ENCODE data around the gene FKBP2.
A peak's percentile ranks its signal among the peaks of the same experiment; 100 is the strongest.

Gene FKBP2

DNA sequence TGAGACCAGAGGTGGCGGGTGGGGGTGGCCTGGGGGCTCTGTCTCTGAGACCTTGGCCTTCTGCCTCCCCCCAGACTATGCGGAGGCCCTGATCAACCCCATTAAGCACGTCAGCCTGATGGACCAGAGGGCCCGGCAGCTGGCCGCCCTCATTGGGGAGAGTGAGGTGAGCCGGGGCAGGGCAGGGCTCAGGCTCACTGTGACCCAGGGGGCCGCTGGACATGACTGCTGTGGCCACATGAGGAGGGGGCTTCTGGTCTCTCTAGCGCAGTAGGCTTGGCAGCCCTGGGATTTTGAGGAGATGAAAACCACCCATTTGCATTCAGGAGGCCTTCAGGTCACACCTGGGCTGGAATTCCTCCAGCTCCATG is 23.0 kb downstream of the FKBP2 start:
- DNase-seq (ENCODE audit: low read depth in 2 of 2) = no peak

DNA sequence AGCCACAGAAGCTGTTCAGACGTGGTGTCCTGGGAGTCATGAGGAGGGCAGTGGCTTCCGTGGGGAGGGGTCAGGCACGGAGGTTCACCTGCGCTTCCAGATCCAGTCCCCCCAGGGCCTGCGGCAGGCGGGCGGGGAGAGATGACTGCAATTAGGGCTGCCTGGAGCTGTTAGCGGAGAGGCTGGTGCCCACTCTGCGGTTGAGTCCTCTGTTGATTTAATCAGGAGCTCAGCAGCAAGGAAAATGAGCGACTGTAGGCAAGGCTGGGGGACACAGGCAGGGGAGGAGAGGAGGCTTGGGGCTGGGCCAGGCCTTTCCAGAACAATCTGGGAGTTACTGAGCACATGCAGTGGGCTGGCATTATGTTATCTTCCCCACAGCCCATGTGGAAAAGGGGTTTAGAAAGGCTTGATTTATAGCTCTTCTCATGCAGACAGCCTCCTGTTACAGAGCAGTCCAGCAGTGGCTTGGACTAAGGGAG is 23.5 kb downstream of the FKBP2 start:
- no peak for DNase-seq (ENCODE audit: low read depth in 2 of 2)

GRCh38 chr11:64265176-64266160 is 24.6 kb downstream of the FKBP2 start:
- DNase-seq (ENCODE audit: low read depth in 2 of 2) = no peak

DNA sequence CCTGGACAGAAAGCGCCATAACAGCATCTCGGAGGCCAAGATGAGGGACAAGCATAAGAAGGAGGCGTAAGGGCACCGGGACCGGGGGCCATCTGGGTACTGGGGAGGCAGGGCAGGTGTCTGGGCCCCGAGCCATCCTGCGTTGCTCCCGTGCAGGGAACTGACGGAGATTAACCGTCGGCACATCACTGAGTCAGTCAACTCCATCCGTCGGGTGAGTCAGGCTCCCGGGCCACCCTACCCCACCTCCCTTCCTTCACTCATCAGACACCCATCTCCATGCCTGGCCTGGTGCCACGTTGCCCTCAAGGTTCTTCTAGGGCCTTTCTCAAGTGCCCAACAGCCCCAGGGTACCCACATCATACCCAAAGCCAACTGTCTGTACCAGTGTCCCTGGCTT is 25.4 kb downstream of the FKBP2 start:
- no peak for DNase-seq (ENCODE audit: low read depth in 2 of 2)

GRCh38 chr11:64267207-64267945 is 26.5 kb downstream of the FKBP2 start:
- no peak for DNase-seq (ENCODE audit: low read depth in 2 of 2)

- no peak for DNase-seq (ENCODE audit: low read depth in 2 of 2)
Observed at GRCh38 chr11:64268025-64268892, 27.4 kb downstream of the FKBP2 start.

GRCh38 chr11:64268893-64269539 is 28.1 kb downstream of the FKBP2 start:
- peak in 1 of 2 donors; percentile 44 for DNase-seq (ENCODE audit: low read depth in 2 of 2)

DNA sequence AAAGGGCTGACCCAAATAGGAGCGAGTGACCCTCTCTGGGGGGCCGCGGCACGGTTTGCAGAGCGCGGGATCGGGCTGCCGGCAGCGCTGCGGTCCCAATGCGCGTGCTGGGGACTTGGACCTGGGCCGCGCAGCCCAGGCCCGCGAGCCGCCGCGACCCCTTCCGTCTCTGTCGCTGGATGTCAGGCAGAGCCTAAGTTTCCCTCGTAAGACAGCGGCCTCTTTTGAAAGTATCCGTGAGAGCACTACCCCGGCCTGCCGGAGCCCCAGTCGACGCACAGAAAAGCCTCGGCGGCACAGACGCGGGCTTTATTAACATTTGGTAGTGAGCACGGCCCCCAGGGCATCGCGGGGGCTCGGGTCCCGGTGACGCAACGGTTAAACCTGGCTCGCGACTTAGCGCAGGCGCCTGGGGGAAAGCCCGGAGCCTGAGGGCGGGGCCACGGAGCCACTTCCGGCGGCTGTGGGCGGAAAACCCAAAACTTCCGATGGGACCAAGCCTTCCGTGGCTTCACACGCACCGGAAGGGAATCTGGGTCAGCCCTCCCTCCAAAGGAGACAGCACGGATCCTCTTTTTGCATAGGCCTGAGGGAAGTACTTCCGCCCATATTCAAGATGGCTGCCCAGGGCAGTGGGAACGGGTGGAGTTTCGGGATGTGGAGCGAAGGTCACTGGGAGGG is 28.8 kb downstream of the FKBP2 start:
- DNase-seq (ENCODE audit: low read depth in 2 of 2) = peak; percentile 95

GRCh38 chr11:64275031-64275800 is 34.3 kb downstream of the FKBP2 start:
- DNase-seq (ENCODE audit: low read depth in 2 of 2) = no peak

- DNase-seq (ENCODE audit: low read depth in 2 of 2) = no peak
Observed at GRCh38 chr11:64275841-64276240, 34.9 kb downstream of the FKBP2 start.

- no peak for DNase-seq (ENCODE audit: low read depth in 2 of 2)
Observed at GRCh38 chr11:64276653-64277431, 35.9 kb downstream of the FKBP2 start.

DNA sequence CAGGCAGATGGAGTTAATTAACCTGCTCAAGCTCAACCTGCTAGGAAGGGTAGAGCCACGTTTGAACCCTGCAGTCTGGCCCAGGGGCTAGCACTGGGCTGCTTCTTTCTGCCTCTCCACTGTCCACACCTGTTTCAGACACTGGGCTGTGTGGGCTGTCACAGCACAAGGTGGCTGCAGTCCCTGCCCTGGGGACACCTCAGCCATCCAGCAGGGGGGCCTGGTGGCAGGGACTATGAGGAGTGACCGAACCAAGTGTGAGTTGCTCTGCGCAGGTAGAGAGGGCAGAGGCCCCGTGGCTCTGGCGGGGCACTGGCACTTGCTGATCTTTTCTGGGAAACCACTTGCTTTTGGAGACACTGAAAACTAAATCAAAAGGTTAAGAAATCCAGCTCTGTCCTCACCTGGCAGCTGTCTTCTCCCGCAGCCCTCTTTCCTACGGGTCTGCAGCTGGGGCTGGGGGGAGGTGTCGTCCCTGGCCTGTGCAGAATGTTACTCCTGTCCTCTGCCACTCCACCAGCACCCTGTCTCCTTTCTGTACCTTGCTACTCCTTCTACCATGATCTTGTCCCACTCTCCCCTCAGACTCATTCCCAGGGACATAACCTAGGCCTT is 37.8 kb downstream of the FKBP2 start:
- no peak for DNase-seq (ENCODE audit: low read depth in 2 of 2)

DNA sequence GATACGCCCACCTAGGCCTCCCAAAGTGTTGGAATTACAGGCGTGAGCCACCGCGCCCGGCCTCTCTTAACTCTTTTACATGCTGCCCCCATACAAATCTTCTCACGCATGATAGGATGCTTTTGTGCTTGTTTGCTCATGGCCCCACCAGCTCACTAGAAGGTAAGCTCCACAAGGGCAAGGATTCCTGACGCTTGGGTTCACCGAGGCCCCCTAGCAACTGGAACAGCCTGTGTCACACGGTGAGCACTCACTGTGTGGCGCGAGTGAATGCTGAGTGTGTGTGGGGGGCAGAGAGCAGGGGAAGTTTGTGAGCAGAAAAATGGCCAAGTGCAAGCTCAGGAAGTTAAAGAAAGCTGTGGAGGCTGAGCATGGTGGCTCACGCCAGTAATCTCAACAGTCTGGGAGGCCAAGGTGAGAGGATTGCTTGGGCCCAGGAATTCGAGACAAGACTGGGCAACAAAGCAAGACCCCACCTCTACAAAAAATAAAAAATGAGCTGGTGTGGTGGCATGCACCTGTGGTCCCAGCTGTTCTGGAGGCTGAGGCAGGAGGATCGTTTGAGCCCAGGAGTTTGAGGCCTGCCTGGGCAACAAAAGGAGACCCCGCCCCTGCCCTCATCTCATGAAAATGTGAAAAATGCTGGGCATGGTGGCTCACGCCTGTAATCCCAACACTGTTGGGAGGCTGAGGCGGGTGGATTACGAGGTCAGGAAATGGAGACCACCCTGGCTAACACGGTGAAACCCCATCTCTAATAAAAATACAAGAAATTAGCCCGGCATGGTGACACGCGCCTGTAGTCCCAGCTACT is 41.3 kb downstream of the FKBP2 start:
- no peak for DNase-seq (ENCODE audit: low read depth in 2 of 2)

DNA sequence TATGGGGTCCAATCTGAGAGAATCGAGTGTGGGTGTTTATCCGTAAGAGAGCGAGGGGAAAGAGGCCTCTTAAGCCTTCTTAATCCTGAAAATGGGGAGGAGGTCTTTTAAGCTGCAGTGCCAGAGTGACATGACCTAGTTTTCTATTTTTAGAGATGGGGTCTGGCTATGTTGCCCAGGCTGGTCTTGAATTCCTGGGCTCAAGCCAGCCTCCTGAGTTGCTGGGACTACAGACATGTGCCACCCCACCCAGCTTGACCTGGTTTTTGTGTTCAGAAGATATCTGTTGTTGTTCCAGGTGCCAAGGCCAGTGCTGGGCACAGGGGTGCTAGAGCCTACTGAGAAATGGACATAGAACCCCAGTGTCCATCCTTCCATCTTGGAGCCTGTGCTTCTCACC is 42.2 kb downstream of the FKBP2 start:
- no peak for DNase-seq (ENCODE audit: low read depth in 2 of 2)

DNA sequence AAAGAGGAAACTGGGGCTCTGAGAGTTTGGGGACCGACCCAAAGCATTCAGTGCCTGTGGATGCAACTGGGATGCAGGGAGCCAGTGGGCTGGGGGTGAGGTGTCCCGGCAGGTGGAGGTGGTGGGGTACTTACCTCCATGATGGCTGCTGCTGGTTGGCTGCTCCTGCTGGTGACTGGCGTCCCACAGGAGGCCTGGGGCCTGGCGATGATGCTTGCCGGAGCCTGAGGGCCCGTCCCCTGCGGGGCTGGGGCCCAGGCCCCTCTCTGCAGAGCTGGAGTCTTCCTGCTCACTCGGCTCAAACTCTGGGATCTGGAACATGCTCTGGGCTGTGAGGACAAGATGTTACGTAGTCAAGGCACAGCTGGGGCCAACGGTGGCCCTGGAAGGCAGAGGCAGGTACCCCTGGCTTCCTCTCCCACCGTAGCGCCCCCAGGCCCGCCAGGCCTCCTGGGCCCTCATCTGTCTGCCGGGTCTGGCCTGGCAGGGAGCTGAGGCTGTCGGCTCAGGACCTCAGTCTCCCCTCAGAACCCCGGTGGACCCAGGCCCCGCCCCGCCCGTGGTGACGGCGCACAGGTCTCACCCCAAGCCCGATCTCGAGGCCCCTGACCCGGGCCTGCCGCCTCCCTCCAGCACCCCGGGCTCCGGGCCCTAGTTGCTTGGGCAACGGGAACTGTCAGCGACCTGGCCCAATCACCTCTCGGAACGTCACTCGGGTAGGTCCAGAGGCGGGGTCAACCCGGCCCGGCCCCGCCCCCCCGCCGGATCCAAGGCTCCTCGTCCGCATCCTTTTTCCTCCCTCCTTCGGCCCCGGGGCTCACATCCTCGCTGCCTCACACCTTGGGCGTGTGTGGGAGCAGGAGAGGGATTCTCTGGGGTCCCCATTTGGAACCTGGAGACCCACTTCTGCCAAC is 43.4 kb downstream of the FKBP2 start, which contains the start of gene BAD:
Gene BAD, minus strand, starts transcription at position 618 of the 914 bp plus-strand sequence. Its CDS starts 297 bp downstream, at position 321.
- DNase-seq (ENCODE audit: low read depth in 2 of 2) = peak; percentile 88 to 94
